Breast epithelium (tissue), 4 donors: ENCODE data around the gene SNRK. TPM values are rescaled to one million over a fixed set of nuclear protein-coding genes. Genes with fewer than 3 reads are reported as not detected.

Source experiments
- DNase-seq, 2 donors: peaks; one replicate each; pipeline ENCODE4 v3.0.0-alpha.2; 2019; ENCODE audit warnings: low spot score in 2 of 2
- H3K27ac ChIP-seq, 2 donors: fragments of 200-600 bp; sonication (generic) in 1 of 2; one replicate each; pipeline ENCODE4 v1.5.1; 2016 to 2019; ENCODE audit warnings: mild to moderate bottlenecking in 1 of 2
- H3K27me3 ChIP-seq, 2 donors: fragments of 200-600 bp; sonication (generic) in 1 of 2; one replicate each; pipeline versions ENCODE4 v1.5.1 to v1.6.0; 2017 to 2019; ENCODE audit warnings: control low read depth in 1 of 2, mild to moderate bottlenecking in 1 of 2
- H3K36me3 ChIP-seq: fragments of 200-600 bp; one replicate; pipeline ENCODE4 v1.5.1; 2019
- H3K4me1 ChIP-seq, 2 donors: fragments of 200-600 bp; sonication (generic); one replicate each; pipeline ENCODE4 v1.5.1; 2016 to 2019; ENCODE audit warnings: control low read depth in 1 of 2
- H3K4me3 ChIP-seq, 3 donors: fragments of 200-600 bp; sonication (generic); 1 replicate in 2 of 3; 2 replicates in 1 of 3; pipeline ENCODE4 v1.5.1; 2016 to 2019; ENCODE audit warnings: mild to moderate bottlenecking in 3 of 3, moderate library complexity in 2 of 3
- H3K9me3 ChIP-seq, 2 donors: fragments of 200-600 bp; sonication (generic) in 1 of 2; one replicate each; pipeline ENCODE4 v1.5.1; 2016 to 2019; ENCODE audit warnings: control low read depth in 1 of 2
- POLR2A ChIP-seq: fragments of 450-650 bp; IDR thresholded peaks from one replicate; pipeline ENCODE4 v1.6.1; 2016; ENCODE audit warnings: antibody characterized with exemption, mild to moderate bottlenecking, moderate library complexity
- POLR2AphosphoS5 ChIP-seq, 3 donors: sonication (generic); formaldehyde crosslinking; IDR thresholded peaks; one replicate each; pipeline ENCODE4 v1.6.1; 2017; ENCODE audit warnings: antibody characterized with exemption in 3 of 3
- intact Hi-C: fragments of 100-400 bp; cut with DNase I; formaldehyde crosslinking; loops from one replicate; pipeline ENCODE4 v1.15.1; 2023; ENCODE audit warnings: low total_unique reads
- total RNA-seq, 3 donors: library from RNA; depleted of rRNA; stranded (reverse); fragments of >200 nt; gene quantifications; one replicate each; pipeline ENCODE4 v1.1.0, GENCODE V29; 2016
- TF ChIP-seq, protein P1 (sequence below), 3 donors: fragments of 450-650 bp; IDR thresholded peaks; one replicate each; pipeline ENCODE4 v1.5.1; 2016 to 2017; ENCODE audit warnings: antibody characterized with exemption in 3 of 3, mild to moderate bottlenecking in 3 of 3, moderate library complexity in 3 of 3

SNRK gene
- total RNA-seq, 3 donors from 2014 or later = 52.0 to 84.9 (median 72.8) TPM

GRCh38 chr3:43266995-43267394 lies 19.3 kb upstream of the SNRK start:
- intact Hi-C loops = no loop called here
- Histone ChIP-seq H3K36me3 (no peaks in the 10 kb centered on the region), H3K27ac (no peak overlapping the region), H3K27me3 (no peaks in the 10 kb centered on the region), H3K4me3 (no peak overlapping the region), H3K4me1 (no peaks in the 10 kb centered on the region), H3K9me3 (no peaks in the 10 kb centered on the region)
- TF ChIP-seq POLR2AphosphoS5 (IDR thresholded peaks at IDR 0.05) = no peak
- TF ChIP-seq, protein P1, sequence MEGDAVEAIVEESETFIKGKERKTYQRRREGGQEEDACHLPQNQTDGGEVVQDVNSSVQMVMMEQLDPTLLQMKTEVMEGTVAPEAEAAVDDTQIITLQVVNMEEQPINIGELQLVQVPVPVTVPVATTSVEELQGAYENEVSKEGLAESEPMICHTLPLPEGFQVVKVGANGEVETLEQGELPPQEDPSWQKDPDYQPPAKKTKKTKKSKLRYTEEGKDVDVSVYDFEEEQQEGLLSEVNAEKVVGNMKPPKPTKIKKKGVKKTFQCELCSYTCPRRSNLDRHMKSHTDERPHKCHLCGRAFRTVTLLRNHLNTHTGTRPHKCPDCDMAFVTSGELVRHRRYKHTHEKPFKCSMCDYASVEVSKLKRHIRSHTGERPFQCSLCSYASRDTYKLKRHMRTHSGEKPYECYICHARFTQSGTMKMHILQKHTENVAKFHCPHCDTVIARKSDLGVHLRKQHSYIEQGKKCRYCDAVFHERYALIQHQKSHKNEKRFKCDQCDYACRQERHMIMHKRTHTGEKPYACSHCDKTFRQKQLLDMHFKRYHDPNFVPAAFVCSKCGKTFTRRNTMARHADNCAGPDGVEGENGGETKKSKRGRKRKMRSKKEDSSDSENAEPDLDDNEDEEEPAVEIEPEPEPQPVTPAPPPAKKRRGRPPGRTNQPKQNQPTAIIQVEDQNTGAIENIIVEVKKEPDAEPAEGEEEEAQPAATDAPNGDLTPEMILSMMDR (IDR thresholded peaks at IDR 0.05) = no peak
- no peak for TF ChIP-seq POLR2A
- DNase-seq = no peak

- H3K9me3 ChIP-seq = no peaks in the 10 kb centered on the region
- H3K27ac ChIP-seq = no peak overlapping the region
- no peak overlapping the region for H3K4me3 ChIP-seq
- H3K36me3 ChIP-seq = no peaks in the 10 kb centered on the region
- no peak for TF ChIP-seq POLR2A
- TF ChIP-seq POLR2AphosphoS5 (IDR thresholded peaks at IDR 0.05) = no peak
- TF ChIP-seq, protein P1 (IDR thresholded peaks at IDR 0.05) = no peak
- DNase-seq = no peak
- no peaks in the 10 kb centered on the region for H3K27me3 ChIP-seq
- intact Hi-C loops = no loop called here
- no peaks in the 10 kb centered on the region for H3K4me1 ChIP-seq
Measured at GRCh38 chr3:43268636-43269035, 17.7 kb upstream of the SNRK start.

GRCh38 chr3:43270078-43270477 lies 16.3 kb upstream of the SNRK start:
- no peak for TF ChIP-seq POLR2AphosphoS5 (IDR thresholded peaks at IDR 0.05)
- no peak overlapping the region for H3K4me3 ChIP-seq
- H3K27ac ChIP-seq = no peak overlapping the region
- H3K27me3 ChIP-seq = no peaks in the 10 kb centered on the region
- no peaks in the 10 kb centered on the region for H3K4me1 ChIP-seq
- H3K9me3 ChIP-seq = no peaks in the 10 kb centered on the region
- intact Hi-C loops = loop anchor here (5.0 kb wide), 1 partner anchor 1127 kb away; no protein-coding TSS in a partner anchor
- H3K36me3 ChIP-seq = no peaks in the 10 kb centered on the region
- DNase-seq = no peak

- Histone ChIP-seq H3K27me3 (no peaks in the 10 kb centered on the region), H3K27ac (no peak overlapping the region), H3K4me1 (no peaks in the 10 kb centered on the region), H3K36me3 (no peaks in the 10 kb centered on the region), H3K4me3 (no peak overlapping the region), H3K9me3 (no peaks in the 10 kb centered on the region)
- TF ChIP-seq POLR2A (no peak), POLR2AphosphoS5 (IDR thresholded peaks at IDR 0.05) (no peak)
- TF ChIP-seq, protein P1 (IDR thresholded peaks at IDR 0.05) = no peak
- intact Hi-C loops = loop anchor here (5.0 kb wide), 1 partner anchor 1124 kb away; no protein-coding TSS in a partner anchor
- no peak for DNase-seq
Measured at GRCh38 chr3:43273416-43273815, 12.9 kb upstream of the SNRK start.

DNA sequence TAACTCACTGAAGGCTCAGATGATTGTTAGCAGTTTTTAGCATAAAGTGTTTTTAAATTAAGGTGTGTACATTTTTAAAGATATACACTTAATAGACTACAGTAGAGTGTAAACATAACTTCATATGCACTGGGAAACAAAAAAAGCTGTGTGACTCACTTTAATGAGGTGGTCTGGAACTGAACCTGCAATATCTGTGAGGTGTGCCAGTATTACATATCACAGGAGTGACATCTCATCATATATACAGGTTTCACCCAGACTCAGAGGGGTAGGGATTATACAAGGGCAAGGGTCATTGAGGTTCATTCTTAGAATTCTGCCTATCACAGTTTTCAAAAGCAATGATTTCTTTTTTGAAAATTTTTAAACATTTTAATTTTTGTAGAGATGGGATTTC lies 7.3 kb upstream of the SNRK start:
- Histone ChIP-seq H3K9me3 (no peaks in the 10 kb centered on the region), H3K36me3 (no peaks in the 10 kb centered on the region), H3K4me1 (no peaks in the 10 kb centered on the region), H3K4me3 (no peak overlapping the region), H3K27ac (no peak overlapping the region), H3K27me3 (no peaks in the 10 kb centered on the region)
- TF ChIP-seq, protein P1 (IDR thresholded peaks at IDR 0.05) = no peak
- TF ChIP-seq POLR2A (no peak), POLR2AphosphoS5 (IDR thresholded peaks at IDR 0.05) (no peak)
- intact Hi-C loops = no loop called here
- DNase-seq = no peak

DNA sequence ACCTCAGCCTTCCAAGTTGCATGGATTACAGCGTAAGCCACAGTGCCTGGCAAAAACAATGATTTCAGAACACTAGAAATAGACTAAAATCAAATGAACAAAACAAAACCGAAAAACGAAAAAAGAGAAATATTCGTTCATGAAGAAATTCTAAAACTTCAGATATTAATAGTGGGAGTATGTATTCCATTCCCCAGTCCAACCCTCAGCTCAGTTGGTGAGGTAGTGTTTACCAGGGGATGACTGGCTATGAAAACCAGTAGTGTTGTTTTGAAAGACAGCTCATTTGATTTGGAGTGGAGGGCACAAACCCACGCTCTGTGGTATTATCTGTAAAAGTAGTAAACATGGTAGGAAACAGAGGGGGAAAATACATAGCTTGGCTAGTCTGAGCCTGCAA lies 6.8 kb upstream of the SNRK start:
- Histone ChIP-seq H3K27me3 (no peaks in the 10 kb centered on the region), H3K36me3 (no peaks in the 10 kb centered on the region), H3K27ac (no peak overlapping the region), H3K4me3 (no peak overlapping the region), H3K9me3 (no peaks in the 10 kb centered on the region), H3K4me1 (no peaks in the 10 kb centered on the region)
- intact Hi-C loops = no loop called here
- no peak for TF ChIP-seq POLR2A
- TF ChIP-seq POLR2AphosphoS5 (IDR thresholded peaks at IDR 0.05) = no peak
- TF ChIP-seq, protein P1 (IDR thresholded peaks at IDR 0.05) = no peak
- DNase-seq = no peak
